ENCODE data around the gene SSNA1. TPM values are rescaled to one million over a fixed set of nuclear protein-coding genes. Genes with fewer than 3 reads are reported as not detected.

The SSNA1 gene
- total RNA-seq, 1 donor, result 38.2 TPM

Other genes starting within 250 kb of the SSNA1 start
- gene FBXW5, start 243.9 kb upstream of the SSNA1 start, total RNA-seq, result 67.6 TPM
- gene C8G, start 243.4 kb upstream of the SSNA1 start, total RNA-seq, result not detected
- not detected for gene LCN12, start 236.4 kb upstream of the SSNA1 start, total RNA-seq
- 10.8 TPM for gene PTGDS, start 211.2 kb upstream of the SSNA1 start, total RNA-seq
- 0.10 TPM for gene LCNL1, start 205.7 kb upstream of the SSNA1 start, total RNA-seq
- gene PAXX, start 196.3 kb upstream of the SSNA1 start, total RNA-seq, result 23.6 TPM
- gene CLIC3, start 192.1 kb upstream of the SSNA1 start, total RNA-seq, result 3.4 TPM
- gene ABCA2, start 160.4 kb upstream of the SSNA1 start, total RNA-seq, result 14.7 TPM
- 2.6 TPM for gene FUT7, start 156.6 kb upstream of the SSNA1 start, total RNA-seq
- 2.5 TPM for gene NPDC1, start 142.5 kb upstream of the SSNA1 start, total RNA-seq
- not detected for gene ENTPD2, start 134.6 kb upstream of the SSNA1 start, total RNA-seq
- gene SAPCD2, start 118.1 kb upstream of the SSNA1 start, total RNA-seq, result 3.3 TPM
- 6.2 TPM for gene UAP1L1, start 111.2 kb upstream of the SSNA1 start, total RNA-seq
- 30.3 TPM for gene MAN1B1, start 101.7 kb upstream of the SSNA1 start, total RNA-seq
- gene DPP7, start 73.9 kb upstream of the SSNA1 start, total RNA-seq, result 86.9 TPM
- gene GRIN1, start 49.5 kb upstream of the SSNA1 start, total RNA-seq, result not detected
- 0.21 TPM for gene LRRC26, start 18.6 kb upstream of the SSNA1 start, total RNA-seq
- not detected for gene TMEM210, start 16.6 kb upstream of the SSNA1 start, total RNA-seq
- 36.7 TPM for gene ANAPC2, start 116 bp upstream of the SSNA1 start, total RNA-seq
- gene TPRN, start 12.1 kb downstream of the SSNA1 start, total RNA-seq, result 2.4 TPM
- 21.1 TPM for gene TMEM203, start 17.0 kb downstream of the SSNA1 start, total RNA-seq
- 9.2 TPM for gene NDOR1, start 17.0 kb downstream of the SSNA1 start, total RNA-seq
- 0.31 TPM for gene RNF208, start 33.6 kb downstream of the SSNA1 start, total RNA-seq
- gene CYSRT1, start 36.5 kb downstream of the SSNA1 start, total RNA-seq, result 0.21 TPM
- 0.10 TPM for gene RNF224, start 38.8 kb downstream of the SSNA1 start, total RNA-seq
- gene SLC34A3, start 42.2 kb downstream of the SSNA1 start, total RNA-seq, result not detected
- 67.9 TPM for gene TUBB4B, start 52.6 kb downstream of the SSNA1 start, total RNA-seq
- not detected for gene STPG3, start 62.6 kb downstream of the SSNA1 start, total RNA-seq
- gene NELFB, start 66.7 kb downstream of the SSNA1 start, total RNA-seq, result 20.9 TPM
- 5.4 TPM for gene TOR4A, start 89.0 kb downstream of the SSNA1 start, total RNA-seq
- 1.8 TPM for gene NRARP, start 113.6 kb downstream of the SSNA1 start, total RNA-seq
- 6.1 TPM for gene EXD3, start 234.5 kb downstream of the SSNA1 start, total RNA-seq
- 2.2 TPM for gene NOXA1, start 234.7 kb downstream of the SSNA1 start, total RNA-seq